Mesenchymal stem cell (in vitro differentiated cells and primary cell): ENCODE data around the gene RAPGEF4.

Experiments used
- DNase-seq: peaks from one replicate; pipeline ENCODE4 v3.0.0-alpha.2; 2013
- H2AFZ ChIP-seq: one replicate; pipeline ENCODE4 v1.6.1; 2013; ENCODE audit warnings: low read depth, mild to moderate bottlenecking, control low read depth, inconsistent platforms, low read length, moderate library complexity
- H2AK5ac ChIP-seq: 2 replicates; pipeline ENCODE4 v1.6.1; 2013; ENCODE audit warnings: low read length, moderate library complexity, mild to moderate bottlenecking, inconsistent platforms; ENCODE audit not compliant: severe bottlenecking
- H2BK120ac ChIP-seq: one replicate; pipeline ENCODE4 v1.6.1; 2013; ENCODE audit warnings: low read depth, mild to moderate bottlenecking, inconsistent platforms, low read length, moderate library complexity
- H2BK12ac ChIP-seq, 2 experiments: one replicate each; pipeline ENCODE4 v1.6.1; 2013; ENCODE audit warnings: inconsistent platforms in 2 of 2, low read length in 2 of 2, mild to moderate bottlenecking in 2 of 2, moderate library complexity in 2 of 2, control low read depth in 1 of 2
- H2BK15ac ChIP-seq: one replicate; pipeline ENCODE4 v1.6.1; 2013; ENCODE audit warnings: mild to moderate bottlenecking, low read depth, inconsistent platforms; ENCODE audit not compliant: poor library complexity, severe bottlenecking
- H2BK5ac ChIP-seq: 2 replicates; pipeline ENCODE4 v1.6.1; 2013; ENCODE audit warnings: low read depth, mild to moderate bottlenecking, low read length, control low read depth, inconsistent platforms; ENCODE audit not compliant: poor library complexity, severe bottlenecking
- H3K14ac ChIP-seq, 2 experiments: one replicate each; pipeline ENCODE4 v1.6.1; 2013; ENCODE audit warnings: inconsistent platforms in 2 of 2, low read length in 2 of 2, control low read depth in 1 of 2, mild to moderate bottlenecking in 1 of 2, moderate library complexity in 1 of 2
- H3K18ac ChIP-seq, 2 experiments: one replicate each; pipeline ENCODE4 v1.6.1; 2013; ENCODE audit warnings: inconsistent platforms in 2 of 2, low read length in 2 of 2, control low read depth in 1 of 2, low read depth in 1 of 2, mild to moderate bottlenecking in 1 of 2
- H3K23ac ChIP-seq, 2 experiments: one replicate each; pipeline ENCODE4 v1.6.1; 2013; ENCODE audit warnings: inconsistent platforms in 2 of 2, low read length in 2 of 2, mild to moderate bottlenecking in 2 of 2, moderate library complexity in 2 of 2, control low read depth in 1 of 2
- H3K27ac ChIP-seq: 2 replicates; pipeline ENCODE4 v1.5.1; 2013; ENCODE audit warnings: mild to moderate bottlenecking, moderate library complexity, low read length, control low read depth, inconsistent platforms; ENCODE audit not compliant: poor library complexity, severe bottlenecking
- H3K27me3 ChIP-seq, 2 experiments: 2 replicates each; pipeline versions ENCODE4 v1.6.1 to v1.7.0; 2013; ENCODE audit warnings: low read length in 2 of 2, mild to moderate bottlenecking in 2 of 2, moderate library complexity in 2 of 2, control low read depth in 1 of 2, inconsistent platforms in 1 of 2; ENCODE audit not compliant: control insufficient read depth in 1 of 2, insufficient read depth in 1 of 2
- H3K36me3 ChIP-seq, 2 experiments: 2 replicates each; pipeline versions ENCODE4 v1.6.1 to v1.7.0; 2013; ENCODE audit warnings: low read length in 2 of 2, control low read depth in 1 of 2, inconsistent platforms in 1 of 2, low read depth in 1 of 2, mild to moderate bottlenecking in 1 of 2; ENCODE audit not compliant: insufficient read depth in 2 of 2, control insufficient read depth in 1 of 2
- H3K4ac ChIP-seq, 2 experiments: one replicate each; pipeline ENCODE4 v1.6.1; 2013; ENCODE audit warnings: inconsistent platforms in 2 of 2, low read length in 2 of 2, mild to moderate bottlenecking in 2 of 2, moderate library complexity in 2 of 2, control low read depth in 1 of 2, low read depth in 1 of 2
- H3K4me1 ChIP-seq: 2 replicates; pipeline ENCODE4 v1.6.1; 2013; ENCODE audit warnings: low read depth, low read length, control low read depth; ENCODE audit not compliant: control insufficient read depth, insufficient read depth
- H3K4me2 ChIP-seq: 2 replicates; pipeline ENCODE4 v1.6.1; 2013; ENCODE audit warnings: low read length, mild to moderate bottlenecking, inconsistent platforms; ENCODE audit not compliant: poor library complexity, severe bottlenecking
- H3K4me3 ChIP-seq, 2 experiments: 2 replicates each; pipeline versions ENCODE4 v1.5.1 to v1.7.0; 2013; ENCODE audit warnings: low read length in 2 of 2, mild to moderate bottlenecking in 2 of 2, control low read depth in 1 of 2, low read depth in 1 of 2; ENCODE audit not compliant: insufficient read depth in 1 of 2
- H3K79me1 ChIP-seq: replicated peaks from 2 replicates; pipeline ENCODE4 v1.6.1; 2013; ENCODE audit warnings: mild to moderate bottlenecking, control low read depth, low read length, inconsistent platforms; ENCODE audit not compliant: poor library complexity, severe bottlenecking
- H3K9ac ChIP-seq: 2 replicates; pipeline ENCODE4 v1.7.0; 2013; ENCODE audit warnings: mild to moderate bottlenecking, low read length, moderate library complexity
- H3K9me3 ChIP-seq: 2 replicates; pipeline ENCODE4 v1.7.0; 2013; ENCODE audit warnings: mild to moderate bottlenecking, low read length; ENCODE audit not compliant: control insufficient read depth
- H4K8ac ChIP-seq: one replicate; pipeline ENCODE4 v1.6.1; 2013; ENCODE audit warnings: inconsistent platforms, mild to moderate bottlenecking, low read length, moderate library complexity
- H4K91ac ChIP-seq: one replicate; pipeline ENCODE4 v1.6.1; 2013; ENCODE audit warnings: mild to moderate bottlenecking, low read length, inconsistent platforms
- WGBS: methylation state at CpG from one replicate; pipeline ENCODE4 v1.1.7; 2013; ENCODE audit warnings: mixed read lengths; 5-methylcytosine and 5-hydroxymethylcytosine counted together

Gene RAPGEF4

GRCh38 chr2:172811027-172811426, 75.4 kb downstream of the RAPGEF4 start:
- Histone ChIP-seq H3K14ac (no peak overlapping the region), H2AK5ac (no peak overlapping the region), H3K79me1 (no peaks in the 10 kb centered on the region), H2BK120ac (no peak overlapping the region), H3K4me1 (no peaks in the 10 kb centered on the region), H3K36me3 (no peaks in the 10 kb centered on the region), H2BK5ac (no peak overlapping the region), H4K91ac (no peak overlapping the region), H3K27ac (no peak overlapping the region), H3K23ac (no peak overlapping the region), H3K4me3 (no peak overlapping the region), H3K18ac (no peak overlapping the region), H3K9me3 (no peaks in the 10 kb centered on the region), H3K9ac (no peak overlapping the region), H3K4me2 (no peak overlapping the region), H2AFZ (no peak overlapping the region), H2BK15ac (no peak overlapping the region), H3K27me3 (peaks cover 0 to 3% of the 10 kb centered on the region in 2 experiments), H2BK12ac (no peak overlapping the region), H3K4ac (no peak overlapping the region), H4K8ac (no peak overlapping the region)
- 69% methylated on average over 2 of the region's 2 CpGs for WGBS
- DNase-seq = no peak

- no peaks in the 10 kb centered on the region for H3K79me1 ChIP-seq
- no peak overlapping the region for H3K14ac ChIP-seq
- H3K9me3 ChIP-seq = no peaks in the 10 kb centered on the region
- H3K4me2 ChIP-seq = no peak overlapping the region
- no peak overlapping the region for H3K27ac ChIP-seq
- H3K9ac ChIP-seq = no peak overlapping the region
- H3K27me3 ChIP-seq = peaks cover 0 to 3% of the 10 kb centered on the region in 2 experiments
- no peak overlapping the region for H4K8ac ChIP-seq
- H3K18ac ChIP-seq = no peak overlapping the region
- no peak overlapping the region for H2AK5ac ChIP-seq
- H3K4ac ChIP-seq = no peak overlapping the region
- no peak overlapping the region for H3K4me3 ChIP-seq
- no peak overlapping the region for H4K91ac ChIP-seq
- no peak overlapping the region for H2BK120ac ChIP-seq
- DNase-seq = no peak
- H2BK12ac ChIP-seq = no peak overlapping the region
- no peak overlapping the region for H2BK15ac ChIP-seq
- H3K4me1 ChIP-seq = no peaks in the 10 kb centered on the region
- no peak overlapping the region for H2BK5ac ChIP-seq
- H3K36me3 ChIP-seq = no peaks in the 10 kb centered on the region
- no peak overlapping the region for H2AFZ ChIP-seq
- 88% methylated on average over 6 of the region's 7 CpGs for WGBS
- no peak overlapping the region for H3K23ac ChIP-seq
These were observed 76.6 kb downstream of the RAPGEF4 start for GRCh38 chr2:172812158-172812744.

GRCh38 chr2:172813314-172813888, 77.8 kb downstream of the RAPGEF4 start:
- H3K27me3 ChIP-seq = peaks cover 0 to 3% of the 10 kb centered on the region in 2 experiments
- no peak overlapping the region for H2BK5ac ChIP-seq
- no peaks in the 10 kb centered on the region for H3K79me1 ChIP-seq
- H4K8ac ChIP-seq = no peak overlapping the region
- no peak overlapping the region for H3K27ac ChIP-seq
- no peak overlapping the region for H2BK15ac ChIP-seq
- DNase-seq = peak; percentile 21
- no peaks in the 10 kb centered on the region for H3K36me3 ChIP-seq
- no peak overlapping the region for H2BK120ac ChIP-seq
- H3K4me1 ChIP-seq = no peaks in the 10 kb centered on the region
- 79% methylated on average over 3 of the region's 4 CpGs for WGBS
- no peak overlapping the region for H3K9ac ChIP-seq
- H3K4ac ChIP-seq = no peak overlapping the region
- H2BK12ac ChIP-seq = no peak overlapping the region
- no peaks in the 10 kb centered on the region for H3K9me3 ChIP-seq
- H3K18ac ChIP-seq = no peak overlapping the region
- H3K4me3 ChIP-seq = no peak overlapping the region
- no peak overlapping the region for H3K4me2 ChIP-seq
- no peak overlapping the region for H2AFZ ChIP-seq
- no peak overlapping the region for H4K91ac ChIP-seq
- no peak overlapping the region for H3K14ac ChIP-seq
- H2AK5ac ChIP-seq = no peak overlapping the region
- no peak overlapping the region for H3K23ac ChIP-seq

GRCh38 chr2:172817411-172817810, 81.8 kb downstream of the RAPGEF4 start:
- Histone ChIP-seq H2BK15ac (no peak overlapping the region), H3K36me3 (no peaks in the 10 kb centered on the region), H3K4me3 (no peak overlapping the region), H3K23ac (no peak overlapping the region), H3K14ac (no peak overlapping the region), H2AFZ (no peak overlapping the region), H3K18ac (no peak overlapping the region), H2BK5ac (no peak overlapping the region), H3K4me2 (no peak overlapping the region), H3K79me1 (no peaks in the 10 kb centered on the region), H4K91ac (no peak overlapping the region), H3K9ac (no peak overlapping the region), H3K4ac (no peak overlapping the region), H4K8ac (no peak overlapping the region), H2BK12ac (no peak overlapping the region), H2BK120ac (no peak overlapping the region), H2AK5ac (no peak overlapping the region), H3K4me1 (no peaks in the 10 kb centered on the region), H3K27ac (no peak overlapping the region), H3K9me3 (no peaks in the 10 kb centered on the region), H3K27me3 (no peaks in the 10 kb centered on the region)
- no CpG with 5 or more reads among the region's 1 CpG for WGBS
- DNase-seq = no peak
